Measurements from ENCODE around the gene DGAT2L6. TPM values are rescaled to one million over a fixed set of nuclear protein-coding genes. Genes with fewer than 3 reads are reported as not detected.

The DGAT2L6 gene, protein sequence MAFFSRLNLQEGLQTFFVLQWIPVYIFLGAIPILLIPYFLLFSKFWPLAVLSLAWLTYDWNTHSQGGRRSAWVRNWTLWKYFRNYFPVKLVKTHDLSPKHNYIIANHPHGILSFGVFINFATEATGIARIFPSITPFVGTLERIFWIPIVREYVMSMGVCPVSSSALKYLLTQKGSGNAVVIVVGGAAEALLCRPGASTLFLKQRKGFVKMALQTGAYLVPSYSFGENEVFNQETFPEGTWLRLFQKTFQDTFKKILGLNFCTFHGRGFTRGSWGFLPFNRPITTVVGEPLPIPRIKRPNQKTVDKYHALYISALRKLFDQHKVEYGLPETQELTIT
- total RNA-seq = not detected
- long read RNA-seq = 0 reads

DNA sequence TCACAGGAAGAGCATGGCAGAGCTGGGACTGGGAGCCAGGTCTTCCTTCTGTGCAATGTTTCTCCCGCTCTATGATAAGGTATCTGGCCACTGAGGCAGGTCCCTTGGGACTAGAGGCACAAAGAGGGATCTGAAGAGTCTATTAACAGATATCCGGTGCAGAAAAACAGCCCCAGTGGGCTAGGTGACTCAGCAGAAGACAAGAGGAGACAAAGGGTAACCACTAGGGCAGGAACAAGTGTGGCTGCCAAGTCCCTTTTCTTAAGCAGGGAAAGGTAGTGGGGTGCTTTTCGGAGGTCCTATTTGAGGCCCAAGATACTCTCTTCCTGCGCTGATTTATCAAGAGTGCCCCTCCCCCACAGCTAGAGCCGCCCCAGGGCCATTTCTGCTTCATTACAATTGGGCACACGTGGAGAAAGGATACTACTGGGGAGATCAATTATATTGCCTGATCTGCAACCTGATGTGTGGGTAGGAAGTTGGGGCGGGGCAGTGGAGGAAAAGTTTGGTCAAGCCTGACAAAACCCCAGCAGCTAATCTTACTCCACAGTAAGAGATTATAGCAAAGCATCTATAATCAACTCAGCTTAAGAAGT lies at the start of gene DGAT2L6:
DGAT2L6 (plus strand) TSS at position 546 of the 596 bp plus-strand sequence. CDS start 100 bp downstream, outside the sequence.
- ATAC-seq (no peak), DNase-seq (no peak)
- intact Hi-C loops (cut with DNase I, micrococcal nuclease) = no loop called here

DNA sequence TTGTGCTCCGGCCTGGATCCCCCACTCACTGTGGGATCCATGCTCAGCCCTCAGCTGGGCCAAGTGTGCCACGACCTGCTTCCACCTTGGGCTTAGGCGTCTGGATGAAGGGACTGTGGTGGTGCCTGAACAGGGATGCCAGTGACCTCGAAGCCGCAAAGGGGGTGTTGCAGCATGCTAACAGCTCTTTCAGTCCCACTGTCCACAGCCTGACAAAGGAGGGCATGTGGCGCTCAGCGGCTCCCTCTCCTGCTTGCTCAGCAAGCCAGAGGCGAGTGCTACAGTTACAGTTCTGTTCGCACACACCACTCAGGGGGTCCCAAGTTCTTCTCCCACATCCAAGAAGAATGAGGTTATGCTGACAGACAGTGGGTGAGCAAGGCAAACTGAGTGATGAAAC lies 49.2 kb upstream of the DGAT2L6 start:
- DNase-seq (no peak), ATAC-seq (no peak)
- intact Hi-C loops (cut with DNase I, micrococcal nuclease) = no loop called here

DNA sequence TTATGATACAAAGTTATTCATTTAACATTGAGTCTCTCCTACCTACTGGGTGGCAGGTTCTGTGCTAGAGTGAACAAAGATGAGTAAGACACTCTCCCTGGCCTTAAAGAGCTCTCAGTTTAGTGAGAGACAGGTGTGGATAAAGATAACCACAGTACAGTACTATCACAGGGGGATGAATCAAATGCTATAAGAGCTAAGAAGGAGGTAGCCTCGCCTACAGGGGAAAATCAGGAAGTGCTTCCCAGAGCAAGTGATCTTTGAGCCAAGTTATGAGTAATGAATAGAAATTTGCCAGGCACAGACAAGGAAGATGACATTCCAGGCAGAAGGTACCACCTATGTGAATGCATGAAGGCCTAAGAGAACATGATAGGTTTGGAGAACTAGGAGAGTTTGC lies 47.5 kb upstream of the DGAT2L6 start:
- peak; percentile 30 for ATAC-seq
- no peak for DNase-seq
- intact Hi-C loops (cut with DNase I, micrococcal nuclease) = loop anchor here in 1 of 2 donors (10.0 kb wide), 1 partner anchor 295 kb away; the partner anchor contains the start of gene GDPD2

DNA sequence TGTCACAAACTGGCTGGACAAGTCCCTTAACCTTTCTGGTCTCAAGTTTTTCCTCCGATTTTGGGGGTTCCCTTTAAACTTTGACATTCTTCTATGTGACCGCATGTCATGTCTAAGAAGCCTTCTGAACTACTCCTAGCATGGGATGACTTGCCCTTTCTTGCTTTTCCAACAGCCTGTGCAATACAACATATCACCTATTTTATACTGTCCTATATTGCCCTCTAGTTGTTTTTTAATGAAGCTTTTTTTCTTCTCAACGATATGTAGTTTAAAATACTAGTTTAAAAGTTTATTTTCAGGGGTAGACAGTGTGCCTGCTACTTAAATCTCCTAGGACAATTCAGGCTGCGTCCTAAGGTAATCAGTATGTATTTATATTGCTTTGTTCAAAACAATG lies 45.1 kb upstream of the DGAT2L6 start:
- DNase-seq (no peak), ATAC-seq (no peak)
- intact Hi-C loops (cut with DNase I, micrococcal nuclease) = loop anchor here in 1 of 2 donors (10.0 kb wide), 1 partner anchor 293 kb away; the partner anchor contains the start of gene GDPD2

DNA sequence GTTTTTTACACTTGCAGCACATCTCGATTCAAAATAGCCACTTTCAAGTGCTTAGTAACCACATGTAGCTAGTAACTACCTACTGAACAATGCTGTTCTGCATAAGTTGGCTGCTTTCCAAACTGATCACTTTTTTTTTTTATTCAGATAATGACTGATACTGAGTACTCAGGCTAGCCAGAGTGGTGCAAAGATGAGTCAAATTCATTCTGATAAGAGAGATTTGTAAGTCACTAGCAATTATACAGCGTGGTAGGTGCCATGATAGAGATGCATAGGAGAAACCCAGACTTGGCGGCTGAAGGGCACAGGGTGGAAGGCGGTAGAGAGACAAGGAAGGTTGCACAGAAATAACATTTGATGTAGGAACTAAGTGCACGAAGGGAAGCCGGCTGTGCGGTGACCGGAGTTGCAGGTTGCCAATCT lies 44.4 kb upstream of the DGAT2L6 start:
- ATAC-seq (peak; percentile 26), DNase-seq (no peak)
- intact Hi-C loops (cut with DNase I, micrococcal nuclease) = loop anchor here in 1 of 2 donors (10.0 kb wide), 1 partner anchor 292 kb away; the partner anchor contains the start of gene GDPD2

DNA sequence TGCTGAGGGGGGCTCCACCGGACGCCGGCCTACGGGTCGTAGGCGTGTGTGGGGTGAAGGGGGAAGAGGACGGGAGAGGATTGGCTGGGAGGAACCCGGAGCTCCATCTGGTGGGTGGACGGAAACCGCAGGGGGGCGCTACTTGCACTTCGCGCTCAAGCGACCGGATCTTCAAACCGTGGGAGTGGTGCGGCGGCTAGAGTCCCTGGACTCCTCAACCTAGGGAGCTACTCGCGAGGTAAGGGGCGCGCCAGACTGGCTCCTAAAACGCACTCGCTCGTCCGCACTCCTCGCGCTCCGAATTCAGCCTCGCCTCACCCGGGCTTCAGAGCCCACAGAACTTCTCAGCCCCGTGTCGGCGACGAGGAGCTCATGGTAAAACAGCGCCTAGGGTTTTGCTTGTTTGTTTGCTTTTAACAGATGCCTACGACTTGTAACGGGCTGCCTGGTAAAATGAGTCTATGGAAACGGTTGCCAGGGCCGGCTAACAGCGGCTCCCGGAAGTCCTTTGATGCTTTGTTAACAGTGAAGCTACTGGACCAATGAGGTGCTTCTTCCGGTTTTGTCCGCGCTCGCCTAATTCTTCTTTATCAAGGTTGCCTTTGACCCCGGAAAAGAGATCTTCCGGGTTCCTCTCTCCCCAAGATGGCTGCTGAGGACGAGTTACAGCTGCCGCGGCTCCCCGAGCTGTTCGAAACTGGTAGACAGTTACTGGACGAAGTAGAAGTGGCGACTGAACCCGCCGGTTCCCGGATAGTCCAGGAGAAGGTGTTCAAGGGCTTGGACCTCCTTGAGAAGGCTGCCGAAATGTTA lies 43.8 kb upstream of the DGAT2L6 start, which contains the start of gene IGBP1:
IGBP1 (plus strand) TSS at position 145 of the 813 bp plus-strand sequence; CDS start at position 646, 501 bp downstream.
- ATAC-seq (peak; percentile 89), DNase-seq (peak; percentile 83 to 89)
- intact Hi-C loops (cut with DNase I, micrococcal nuclease) = loop anchor here in 1 of 2 donors (10.0 kb wide), 1 partner anchor 291 kb away; the partner anchor contains the start of gene GDPD2

DNA sequence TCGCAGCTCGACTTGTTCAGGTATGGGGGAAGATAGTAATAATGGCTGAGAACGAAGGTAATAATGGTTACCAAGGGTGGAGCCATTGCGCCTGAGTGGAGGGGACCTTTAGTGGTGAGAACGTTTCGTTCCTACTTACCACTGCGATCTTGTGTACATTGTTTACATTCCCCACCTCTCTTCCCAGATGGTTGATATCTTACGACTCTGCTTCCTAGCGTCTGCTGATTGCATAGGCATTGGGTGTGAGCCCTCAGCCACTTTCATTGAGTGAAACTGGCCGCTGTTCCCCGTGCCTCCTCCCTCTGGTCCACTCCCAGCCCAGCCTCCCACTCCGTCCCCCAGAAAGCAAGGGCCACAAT lies 43.2 kb upstream of the DGAT2L6 start:
- DNase-seq (peak; percentile 13 to 29), ATAC-seq (peak; percentile 59)
- intact Hi-C loops (cut with DNase I, micrococcal nuclease) = loop anchor here in 1 of 2 donors (10.0 kb wide), 1 partner anchor 291 kb away; the partner anchor contains the start of gene GDPD2

DNA sequence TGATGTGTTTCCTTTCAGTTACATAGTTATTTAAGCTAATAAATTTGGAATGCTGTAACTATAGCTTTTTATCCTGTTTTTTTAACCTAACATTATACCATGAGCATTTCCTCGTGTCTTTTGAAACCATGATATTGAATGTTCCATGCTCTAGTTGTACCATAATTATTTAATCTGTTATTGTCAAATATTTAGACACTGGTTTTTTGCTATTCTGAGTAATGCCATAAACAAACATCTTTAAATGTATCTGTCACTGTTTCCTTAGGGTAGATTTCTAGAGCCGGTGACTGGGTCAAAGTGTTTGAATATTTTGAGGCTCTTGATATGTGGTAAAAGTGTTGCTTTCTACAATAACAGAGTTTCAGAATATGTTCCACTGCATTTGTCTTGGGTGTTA lies 38.7 kb upstream of the DGAT2L6 start:
- ATAC-seq = no peak
- DNase-seq = no peak
- intact Hi-C loops (cut with DNase I, micrococcal nuclease) = loop anchor here in 1 of 2 donors (10.0 kb wide), 1 partner anchor 286 kb away; the partner anchor contains the start of gene GDPD2

DNA sequence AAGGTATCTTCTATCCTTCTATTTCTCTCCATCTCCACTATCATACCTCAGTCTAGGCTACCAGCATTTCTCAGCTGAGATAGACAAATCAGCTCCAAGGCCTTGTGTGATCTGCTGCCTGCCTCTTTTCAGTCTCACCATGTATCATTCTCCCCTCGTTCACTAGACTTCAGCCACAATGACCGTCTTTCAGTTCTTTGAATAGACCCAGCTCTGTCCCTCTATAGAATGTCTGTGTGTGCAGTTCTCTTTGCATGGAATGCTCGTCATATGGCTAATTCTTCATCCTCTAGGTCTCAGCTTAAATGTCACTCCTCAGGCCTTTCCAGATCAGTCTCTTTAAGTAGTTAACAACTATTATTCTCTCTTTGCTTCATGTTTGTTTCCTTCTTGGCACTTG lies 37.5 kb upstream of the DGAT2L6 start:
- intact Hi-C loops (cut with DNase I, micrococcal nuclease) = loop anchor here in 1 of 2 donors (10.0 kb wide), 1 partner anchor 285 kb away; the partner anchor contains the start of gene GDPD2
- ATAC-seq (no peak), DNase-seq (no peak)

DNA sequence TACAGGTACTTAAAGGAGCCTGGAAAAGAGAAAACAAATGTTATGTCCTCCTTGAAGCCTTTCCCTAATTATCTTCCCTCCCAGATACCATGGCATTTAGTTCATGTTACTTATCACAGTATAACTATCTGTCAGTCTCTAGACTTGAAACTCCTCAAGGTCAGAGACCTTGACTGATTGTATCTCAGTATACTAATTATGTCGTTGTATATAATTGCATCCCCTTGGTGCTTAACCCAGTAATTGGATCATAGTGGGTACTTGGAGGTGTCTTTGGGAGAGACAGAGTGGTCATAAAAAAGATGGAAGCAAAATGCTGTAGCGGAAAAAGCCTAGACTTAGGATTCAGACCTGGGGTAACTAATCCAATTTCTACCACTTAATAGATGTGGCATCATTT lies 35.9 kb upstream of the DGAT2L6 start:
- DNase-seq (no peak), ATAC-seq (no peak)
- intact Hi-C loops (cut with DNase I, micrococcal nuclease) = no loop called here

DNA sequence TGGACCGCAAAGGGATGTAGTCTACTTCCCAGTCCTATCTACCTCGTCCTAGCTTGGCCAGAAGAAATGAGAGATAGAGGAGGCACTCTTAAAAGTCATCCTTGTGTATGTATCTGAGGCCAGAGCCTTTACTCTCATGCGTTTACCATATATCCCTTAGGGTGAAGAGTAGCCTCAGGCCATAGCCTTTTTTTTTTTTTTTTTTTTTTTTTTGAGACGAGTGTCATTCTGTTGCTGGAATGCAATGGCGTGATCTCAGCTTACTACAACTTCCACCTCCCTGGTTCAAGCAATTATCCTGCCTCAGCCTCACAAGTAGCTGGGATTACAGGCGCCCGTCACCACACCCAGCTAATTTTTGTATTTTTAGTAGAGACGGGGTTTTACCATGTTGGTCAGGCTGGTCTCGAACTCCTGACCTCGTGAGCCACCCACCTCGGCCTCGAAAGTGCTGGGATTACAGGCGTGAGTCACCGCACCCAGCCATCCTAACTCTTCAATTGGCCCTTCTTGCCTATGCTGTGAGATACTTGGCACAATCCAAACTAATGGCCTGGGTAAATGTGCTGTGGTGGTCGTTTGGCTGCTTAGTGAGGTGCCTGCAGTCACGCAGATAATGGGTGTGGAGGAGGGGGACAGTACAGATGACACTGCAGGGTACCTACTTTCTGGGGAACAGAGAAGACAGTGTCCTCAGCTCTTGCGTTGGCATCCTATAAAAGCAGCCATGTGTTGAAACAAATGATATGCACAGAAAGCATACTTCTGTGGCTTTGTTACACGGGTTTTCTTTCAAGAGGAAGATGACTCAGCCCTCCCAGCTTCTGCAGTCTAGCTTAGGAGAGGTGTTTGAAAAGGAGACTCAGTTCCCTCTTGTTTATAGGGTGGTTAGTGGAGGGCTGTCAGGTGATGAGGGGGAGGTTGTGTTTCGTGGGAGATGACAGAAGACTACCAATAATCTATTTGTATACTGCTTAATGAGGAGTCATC lies 10.4 kb upstream of the DGAT2L6 start:
- intact Hi-C loops (cut with DNase I, micrococcal nuclease) = no loop called here
- ATAC-seq (no peak), DNase-seq (no peak)

DNA sequence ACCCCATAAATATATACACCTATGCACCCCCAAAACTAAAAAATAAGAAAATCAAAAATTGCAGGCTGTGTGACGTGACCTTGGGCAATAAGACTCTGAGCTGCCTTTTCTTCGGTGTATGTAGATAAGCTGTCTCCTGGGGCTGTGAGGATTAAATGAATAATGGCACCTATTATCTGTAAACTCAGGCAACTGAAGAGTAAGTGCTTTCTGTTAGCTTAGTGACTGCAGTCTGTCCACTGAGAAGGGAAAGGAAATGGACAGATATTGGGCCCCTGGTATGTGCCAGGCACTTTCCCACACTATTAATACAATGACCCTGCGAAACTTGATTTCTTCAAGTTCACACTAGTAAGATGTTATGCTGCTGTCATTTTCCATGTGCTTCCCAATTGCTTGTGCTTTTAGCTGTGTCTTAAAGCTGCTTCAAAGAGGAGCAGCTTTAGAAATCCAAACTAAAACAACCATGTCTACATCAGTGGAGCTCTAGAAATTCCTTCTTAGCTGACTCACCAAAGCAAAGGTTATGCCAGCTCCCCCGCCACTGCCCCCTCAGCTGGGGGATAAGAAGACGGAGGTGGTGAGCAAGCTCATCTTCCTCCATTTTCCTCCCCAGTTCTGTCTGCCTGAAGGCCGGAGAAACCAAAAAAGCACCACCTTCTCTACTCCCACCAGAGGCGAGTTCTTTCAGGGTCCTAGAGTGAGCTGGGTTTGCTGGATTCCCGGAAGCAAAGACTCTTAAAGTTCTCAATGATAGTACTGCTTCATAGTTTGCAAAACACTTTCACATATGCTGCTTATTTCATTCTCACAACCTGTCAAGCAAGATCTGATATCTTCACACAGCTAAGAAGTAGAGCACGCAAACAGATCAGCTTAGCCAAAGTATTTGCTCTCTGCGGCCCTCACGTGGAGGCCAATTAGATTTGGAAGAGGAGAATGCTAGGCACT lies 8.8 kb upstream of the DGAT2L6 start:
- intact Hi-C loops (cut with DNase I, micrococcal nuclease) = no loop called here
- ATAC-seq = no peak
- no peak for DNase-seq

DNA sequence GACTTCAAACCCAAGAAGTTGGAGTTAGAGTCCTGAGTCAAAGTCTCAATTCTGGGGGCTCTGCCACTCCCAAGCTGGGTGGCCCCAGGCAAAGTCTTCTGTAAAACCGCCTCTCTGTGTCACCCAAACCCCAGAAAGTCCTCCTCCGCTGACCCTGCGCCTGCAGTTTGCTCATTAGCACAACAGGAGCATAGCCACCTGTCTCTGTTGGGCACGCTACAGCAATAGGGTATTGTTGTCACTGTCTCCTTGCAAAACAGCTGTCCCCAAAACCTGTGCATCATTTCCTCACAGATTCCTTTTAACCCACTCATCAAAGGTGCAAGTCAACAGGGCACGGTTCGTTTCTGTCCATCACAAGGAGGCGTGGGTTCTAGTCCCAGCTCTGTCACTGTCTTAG lies 8.0 kb upstream of the DGAT2L6 start:
- no peak for DNase-seq
- intact Hi-C loops (cut with DNase I, micrococcal nuclease) = no loop called here
- no peak for ATAC-seq

DNA sequence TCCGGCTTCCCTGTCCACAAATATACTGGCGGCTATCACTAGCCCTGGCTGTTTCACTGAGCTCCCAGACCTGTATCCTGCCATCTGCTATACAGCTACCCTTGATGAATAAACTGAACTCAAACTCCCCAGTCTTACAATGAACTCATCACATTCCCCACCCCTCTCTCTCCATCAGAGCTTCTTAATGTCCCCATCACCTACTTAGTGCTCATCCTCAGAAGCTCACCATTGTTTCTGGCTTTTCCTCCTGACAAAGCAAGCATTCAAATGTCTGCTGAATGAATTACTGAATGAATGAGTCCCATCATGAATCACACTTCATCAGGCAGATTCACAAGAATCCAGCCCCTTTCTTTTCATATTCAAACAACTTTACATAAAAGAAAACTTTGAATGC lies 5.7 kb upstream of the DGAT2L6 start:
- ATAC-seq (no peak), DNase-seq (no peak)
- intact Hi-C loops (cut with DNase I, micrococcal nuclease) = no loop called here

DNA sequence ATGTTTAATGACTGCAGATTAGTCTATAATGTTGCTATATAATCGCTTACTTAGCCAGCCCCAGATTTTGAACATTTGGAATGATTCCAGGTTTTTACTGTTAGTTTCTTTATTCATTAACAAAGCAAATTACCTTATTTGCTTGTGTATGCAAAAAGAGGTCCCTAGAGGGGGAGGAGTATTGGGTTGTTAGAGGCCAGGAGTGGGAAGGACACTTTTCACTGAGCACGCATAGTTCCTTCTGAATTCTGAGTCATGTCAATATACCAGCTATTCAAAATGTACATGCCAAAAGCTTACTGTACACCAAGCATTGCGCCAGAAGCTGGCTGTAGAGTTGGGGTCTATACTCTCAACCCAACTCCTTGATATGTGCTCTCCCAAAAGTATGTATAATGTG lies 5.1 kb upstream of the DGAT2L6 start:
- intact Hi-C loops (cut with DNase I, micrococcal nuclease) = no loop called here
- DNase-seq (no peak), ATAC-seq (peak; percentile 53)

DNA sequence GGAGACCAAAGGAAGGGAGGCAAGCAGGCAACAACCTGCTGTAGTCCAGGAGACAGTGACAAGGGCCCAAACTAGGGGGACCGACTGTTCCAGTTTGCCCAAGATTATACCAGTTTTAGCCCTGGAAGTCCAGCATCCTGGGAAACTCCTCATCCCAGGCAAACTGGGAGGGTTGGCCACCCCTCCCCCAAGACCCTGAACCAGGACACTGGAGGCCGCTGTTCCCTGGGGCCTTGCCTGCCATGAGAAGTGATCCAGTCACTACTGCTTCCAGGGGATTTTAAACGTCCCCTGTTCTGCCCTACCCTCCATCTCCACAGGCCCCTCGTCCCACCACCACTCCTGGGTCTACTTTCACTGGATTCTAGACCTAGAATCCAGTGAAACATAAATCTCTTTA lies 4.3 kb upstream of the DGAT2L6 start:
- ATAC-seq = no peak
- intact Hi-C loops (cut with DNase I, micrococcal nuclease) = no loop called here
- no peak for DNase-seq

DNA sequence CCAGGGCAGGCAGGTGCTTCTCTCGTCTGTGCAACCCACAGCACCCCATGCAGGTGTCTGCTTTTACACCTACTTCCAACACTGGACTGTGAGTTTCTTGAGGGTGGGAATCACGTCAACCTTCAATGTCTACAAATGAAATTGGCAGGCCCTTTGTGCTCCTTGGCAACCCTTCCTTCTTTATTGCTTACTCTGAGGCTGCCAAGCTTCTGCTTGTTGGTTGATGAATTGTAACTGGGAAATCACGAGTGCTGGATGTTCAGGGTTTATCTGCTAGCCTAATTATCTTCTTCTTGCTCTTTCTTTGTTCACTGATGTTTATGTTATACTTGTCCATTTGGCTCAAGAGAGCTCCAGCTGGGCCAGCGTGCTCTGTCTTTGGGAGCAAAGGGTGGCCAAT lies 2.5 kb upstream of the DGAT2L6 start:
- intact Hi-C loops (cut with DNase I, micrococcal nuclease) = no loop called here
- ATAC-seq (no peak), DNase-seq (no peak)

Measured in left colon (tissue), 2 donors.